Left kidney (tissue), 2 donors: Measurements from ENCODE around the gene SLC28A1. TPM values are rescaled to one million over a fixed set of nuclear protein-coding genes. Genes with fewer than 3 reads are reported as not detected.

Experiments
- DNase-seq: peaks from one replicate; pipeline ENCODE4 v3.0.0-alpha.2; 2013
- polyA plus RNA-seq: library from polyadenylated mRNA; unstranded; fragments of 120-200 nt; gene quantifications from one replicate; pipeline ENCODE4 v1.2.1, GENCODE V29; 2013; ENCODE audit not compliant: insufficient read length

Gene SLC28A1
- polyA plus RNA-seq, 1 donor, result 7.5 TPM

- DNase-seq, result no peak
Observed at GRCh38 chr15:84886211-84886983, 1.9 kb downstream of the SLC28A1 start.

- DNase-seq, result no peak
Observed at GRCh38 chr15:84886984-84887299, 2.5 kb downstream of the SLC28A1 start.

- no peak for DNase-seq
Observed at GRCh38 chr15:84887938-84888337, 3.5 kb downstream of the SLC28A1 start.

GRCh38 chr15:84888639-84889038 lies 4.2 kb downstream of the SLC28A1 start:
- no peak for DNase-seq

GRCh38 chr15:84889313-84889990 lies 5.0 kb downstream of the SLC28A1 start:
- no peak for DNase-seq

GRCh38 chr15:84889991-84890669 lies 5.7 kb downstream of the SLC28A1 start:
- DNase-seq, result no peak

- DNase-seq, result no peak
Observed at GRCh38 chr15:84890670-84891162, 6.3 kb downstream of the SLC28A1 start.

- no peak for DNase-seq
Observed at GRCh38 chr15:84891339-84891738, 6.9 kb downstream of the SLC28A1 start.

- DNase-seq, result no peak
Observed at GRCh38 chr15:84892786-84893307, 8.4 kb downstream of the SLC28A1 start.

- no peak for DNase-seq
Observed at GRCh38 chr15:84893607-84894006, 9.1 kb downstream of the SLC28A1 start.

- no peak for DNase-seq
Observed at GRCh38 chr15:84894736-84895425, 10.4 kb downstream of the SLC28A1 start.

GRCh38 chr15:84898761-84899160 lies 14.3 kb downstream of the SLC28A1 start:
- no peak for DNase-seq

GRCh38 chr15:84899750-84900149 lies 15.3 kb downstream of the SLC28A1 start:
- no peak for DNase-seq

- DNase-seq, result no peak
Observed at GRCh38 chr15:84901540-84901939, 17.1 kb downstream of the SLC28A1 start.

- DNase-seq, result no peak
Observed at GRCh38 chr15:84903751-84904150, 19.3 kb downstream of the SLC28A1 start.

- no peak for DNase-seq
Observed at GRCh38 chr15:84904419-84904818, 20.0 kb downstream of the SLC28A1 start.

- no peak for DNase-seq
Observed at GRCh38 chr15:84905016-84905916, 20.8 kb downstream of the SLC28A1 start.

GRCh38 chr15:84907731-84908130 lies 23.3 kb downstream of the SLC28A1 start:
- DNase-seq, result no peak

- no peak for DNase-seq
Observed at GRCh38 chr15:84908564-84908963, 24.1 kb downstream of the SLC28A1 start.

- no peak for DNase-seq
Observed at GRCh38 chr15:84909029-84909428, 24.6 kb downstream of the SLC28A1 start.

GRCh38 chr15:84909782-84910181 lies 25.3 kb downstream of the SLC28A1 start:
- no peak for DNase-seq
